ENCODE results near the gene VGLL4.

The VGLL4 gene

DNA sequence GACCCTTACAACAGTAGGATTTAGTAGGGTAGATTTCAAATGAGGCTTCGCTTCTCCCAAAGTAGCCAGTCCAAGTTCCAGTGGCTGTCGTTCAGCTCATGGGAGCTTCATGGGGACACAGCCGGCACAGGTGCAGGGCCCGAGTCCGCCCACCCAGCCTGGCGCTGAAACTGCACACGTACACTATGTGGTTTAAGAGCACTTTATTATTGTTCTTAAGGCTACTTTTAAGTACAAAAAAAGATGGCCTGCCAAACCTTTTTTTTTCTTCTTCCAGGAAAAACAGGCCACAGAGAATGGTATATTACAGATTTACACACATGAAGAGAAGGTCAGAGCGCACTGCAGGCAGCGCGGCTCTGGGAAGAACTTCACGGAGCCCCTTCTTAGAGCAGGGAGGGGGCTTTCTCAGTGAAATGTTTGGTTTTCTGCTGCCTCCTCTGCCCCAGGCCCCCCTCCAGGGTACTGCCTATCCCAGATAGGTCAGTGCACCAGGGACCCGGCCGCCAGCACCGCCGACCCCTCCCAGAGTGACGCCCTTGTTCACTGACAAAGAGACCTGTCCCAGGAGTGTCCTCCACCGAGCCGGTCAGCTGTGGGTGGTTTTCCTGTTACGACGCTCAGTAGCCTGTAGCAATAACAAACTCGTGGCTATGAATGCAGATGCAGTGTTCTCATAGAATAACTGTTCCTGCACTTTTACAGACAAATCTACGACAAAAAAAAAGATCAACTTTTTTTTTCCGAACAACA is 87.7 kb downstream of the VGLL4 start:
- Histone ChIP-seq H4K20me1 (ENCODE audit: low read depth, low read length) (no peaks in the 10 kb centered on the region), H3K9me3 (ENCODE audit: insufficient read depth, low read length) (no peaks in the 10 kb centered on the region), H3K9me2 (replicated peaks; ENCODE audit: insufficient read depth, low read length) (no peaks in the 10 kb centered on the region), H3K4me3 (ENCODE audit: insufficient read depth, low read length, poor library complexity, severe bottlenecking) (no peak overlapping the region), H3K36me3 (ENCODE audit: low read length) (peaks cover 5% of the 10 kb centered on the region; the same call in 1 of the 2 replicates), H3K27ac (ENCODE audit: low read depth, low read length) (no peak overlapping the region), H3F3A (ENCODE audit: insufficient read depth) (no peaks in the 10 kb centered on the region), H3K27me3 (ENCODE audit: low read length) (no peaks in the 10 kb centered on the region), H3K79me2 (ENCODE audit: insufficient read depth, low read length) (peaks cover 3% of the 10 kb centered on the region; the same call in 1 of the 2 replicates), H3K9ac (ENCODE audit: low read length) (no peak overlapping the region), H2AFZ (ENCODE audit: low read depth, low read length, severe bottlenecking) (no peak overlapping the region), H3K4me2 (ENCODE audit: low read depth, low read length, poor library complexity, severe bottlenecking) (no peak overlapping the region)
- no peak for TF ChIP-seq EZH2phosphoT487 (conservative IDR thresholded peaks at IDR 0.05; ENCODE audit: low read length)
- TF ChIP-seq, protein P1, sequence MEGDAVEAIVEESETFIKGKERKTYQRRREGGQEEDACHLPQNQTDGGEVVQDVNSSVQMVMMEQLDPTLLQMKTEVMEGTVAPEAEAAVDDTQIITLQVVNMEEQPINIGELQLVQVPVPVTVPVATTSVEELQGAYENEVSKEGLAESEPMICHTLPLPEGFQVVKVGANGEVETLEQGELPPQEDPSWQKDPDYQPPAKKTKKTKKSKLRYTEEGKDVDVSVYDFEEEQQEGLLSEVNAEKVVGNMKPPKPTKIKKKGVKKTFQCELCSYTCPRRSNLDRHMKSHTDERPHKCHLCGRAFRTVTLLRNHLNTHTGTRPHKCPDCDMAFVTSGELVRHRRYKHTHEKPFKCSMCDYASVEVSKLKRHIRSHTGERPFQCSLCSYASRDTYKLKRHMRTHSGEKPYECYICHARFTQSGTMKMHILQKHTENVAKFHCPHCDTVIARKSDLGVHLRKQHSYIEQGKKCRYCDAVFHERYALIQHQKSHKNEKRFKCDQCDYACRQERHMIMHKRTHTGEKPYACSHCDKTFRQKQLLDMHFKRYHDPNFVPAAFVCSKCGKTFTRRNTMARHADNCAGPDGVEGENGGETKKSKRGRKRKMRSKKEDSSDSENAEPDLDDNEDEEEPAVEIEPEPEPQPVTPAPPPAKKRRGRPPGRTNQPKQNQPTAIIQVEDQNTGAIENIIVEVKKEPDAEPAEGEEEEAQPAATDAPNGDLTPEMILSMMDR (IDR thresholded peaks at IDR 0.05; ENCODE audit: insufficient read depth, low read length, poor library complexity, severe bottlenecking), result no peak

DNA sequence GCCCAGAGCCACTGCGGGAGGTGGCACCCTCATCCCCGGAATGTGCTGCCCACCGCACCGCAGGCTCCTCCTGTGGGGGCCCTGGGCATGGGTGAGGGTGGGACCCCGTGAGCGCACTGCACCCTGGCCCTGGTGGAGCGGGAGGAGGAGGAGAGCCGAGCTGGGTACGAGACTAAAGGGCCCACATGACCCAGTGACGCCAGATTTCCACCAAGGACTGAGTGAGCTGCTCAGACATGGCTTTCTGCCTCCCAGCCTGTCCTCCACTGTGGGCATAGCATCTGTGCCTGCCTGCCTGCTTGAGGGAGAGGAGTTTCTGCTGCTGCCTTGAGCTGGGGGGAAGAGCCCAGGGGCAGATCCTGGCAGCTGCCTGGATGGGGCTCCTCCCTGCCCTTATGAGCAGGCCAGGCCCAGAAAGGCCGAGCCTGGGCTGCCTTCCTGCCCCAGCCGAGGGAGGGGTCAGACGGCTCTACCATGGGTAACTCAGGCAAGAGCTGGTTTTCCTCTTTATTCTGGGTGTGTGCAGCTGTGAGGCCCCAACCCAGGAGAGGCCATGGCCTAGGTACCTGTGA is 88.4 kb downstream of the VGLL4 start:
- Histone ChIP-seq H2AFZ (ENCODE audit: low read depth, low read length, severe bottlenecking) (no peak overlapping the region), H3K9me2 (replicated peaks; ENCODE audit: insufficient read depth, low read length) (no peaks in the 10 kb centered on the region), H4K20me1 (ENCODE audit: low read depth, low read length) (no peaks in the 10 kb centered on the region), H3K4me3 (ENCODE audit: insufficient read depth, low read length, poor library complexity, severe bottlenecking) (no peak overlapping the region), H3K36me3 (ENCODE audit: low read length) (peaks cover 5% of the 10 kb centered on the region; the same call in 1 of the 2 replicates), H3K9ac (ENCODE audit: low read length) (no peak overlapping the region), H3K9me3 (ENCODE audit: insufficient read depth, low read length) (no peaks in the 10 kb centered on the region), H3K4me2 (ENCODE audit: low read depth, low read length, poor library complexity, severe bottlenecking) (no peak overlapping the region), H3K79me2 (ENCODE audit: insufficient read depth, low read length) (peaks cover 2% of the 10 kb centered on the region; the same call in 1 of the 2 replicates), H3K27ac (ENCODE audit: low read depth, low read length) (no peak overlapping the region), H3F3A (ENCODE audit: insufficient read depth) (no peaks in the 10 kb centered on the region; the same call in 1 of the 2 replicates), H3K27me3 (ENCODE audit: low read length) (no peaks in the 10 kb centered on the region)
- TF ChIP-seq, protein P1 (IDR thresholded peaks at IDR 0.05; ENCODE audit: insufficient read depth, low read length, poor library complexity, severe bottlenecking), result no peak
- TF ChIP-seq EZH2phosphoT487 (conservative IDR thresholded peaks at IDR 0.05; ENCODE audit: low read length), result no peak

DNA sequence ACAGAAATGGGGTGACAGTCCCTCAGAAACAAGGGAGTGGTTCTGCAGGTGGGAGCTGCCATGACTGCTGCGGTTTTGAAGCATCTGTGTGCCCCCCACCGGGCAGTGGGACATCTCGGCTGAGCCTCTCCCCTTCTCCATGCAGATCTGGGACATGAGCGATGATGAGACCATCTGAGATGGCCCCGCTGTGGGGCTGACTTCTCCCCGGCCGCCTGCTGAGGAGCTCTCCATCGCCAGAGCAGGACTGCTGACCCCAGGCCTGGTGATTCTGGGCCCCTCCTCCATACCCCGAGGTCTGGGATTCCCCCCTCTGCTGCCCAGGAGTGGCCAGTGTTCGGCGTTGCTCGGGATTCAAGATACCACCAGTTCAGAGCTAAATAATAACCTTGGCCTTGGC is 89.0 kb downstream of the VGLL4 start:
- Histone ChIP-seq H3K9me2 (replicated peaks; ENCODE audit: insufficient read depth, low read length) (no peaks in the 10 kb centered on the region), H3K36me3 (ENCODE audit: low read length) (peaks cover 5% of the 10 kb centered on the region; the same call in 1 of the 2 replicates), H3K4me3 (ENCODE audit: insufficient read depth, low read length, poor library complexity, severe bottlenecking) (no peak overlapping the region), H3K9ac (ENCODE audit: low read length) (no peak overlapping the region), H3K9me3 (ENCODE audit: insufficient read depth, low read length) (no peaks in the 10 kb centered on the region), H3F3A (ENCODE audit: insufficient read depth) (peaks cover 5% of the 10 kb centered on the region; the same call in 1 of the 2 replicates), H2AFZ (ENCODE audit: low read depth, low read length, severe bottlenecking) (no peak overlapping the region), H3K4me2 (ENCODE audit: low read depth, low read length, poor library complexity, severe bottlenecking) (no peak overlapping the region), H4K20me1 (ENCODE audit: low read depth, low read length) (no peaks in the 10 kb centered on the region), H3K27me3 (ENCODE audit: low read length) (no peaks in the 10 kb centered on the region), H3K27ac (ENCODE audit: low read depth, low read length) (no peak overlapping the region), H3K79me2 (ENCODE audit: insufficient read depth, low read length) (no peaks in the 10 kb centered on the region)
- TF ChIP-seq EZH2phosphoT487 (conservative IDR thresholded peaks at IDR 0.05; ENCODE audit: low read length), result no peak
- TF ChIP-seq, protein P1 (IDR thresholded peaks at IDR 0.05; ENCODE audit: insufficient read depth, low read length, poor library complexity, severe bottlenecking), result no peak
